ENCODE data around the gene BCL6B.
"Not testable (repeated sequence)": the region's sequence is repeated elsewhere in the genome, so short reads cannot be mapped to it uniquely, and the experiment has no call there.

BCL6B gene

DNA sequence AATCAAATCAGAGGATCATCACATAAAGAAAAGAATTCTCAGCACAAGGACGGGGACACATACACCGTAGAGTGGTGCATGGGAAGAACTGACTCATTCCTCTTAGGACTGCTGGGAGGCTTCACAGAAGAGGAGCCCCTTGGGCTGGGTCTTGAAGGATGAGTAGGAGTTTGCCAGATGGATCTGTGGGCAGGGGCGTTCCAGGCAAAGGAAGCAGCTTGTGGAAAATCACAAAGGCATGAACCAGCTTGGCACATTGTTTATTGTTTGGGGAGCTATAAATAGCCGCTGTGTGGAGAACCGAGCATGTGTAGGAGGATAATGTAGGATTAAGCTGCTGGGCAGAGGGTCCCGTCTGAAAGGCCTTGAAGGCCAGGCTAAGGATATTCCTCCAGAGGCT, 26.1 kb downstream of the BCL6B start:
- DNase-seq (ENCODE audit: low read depth): no peak
- TF ChIP-seq, protein P1, sequence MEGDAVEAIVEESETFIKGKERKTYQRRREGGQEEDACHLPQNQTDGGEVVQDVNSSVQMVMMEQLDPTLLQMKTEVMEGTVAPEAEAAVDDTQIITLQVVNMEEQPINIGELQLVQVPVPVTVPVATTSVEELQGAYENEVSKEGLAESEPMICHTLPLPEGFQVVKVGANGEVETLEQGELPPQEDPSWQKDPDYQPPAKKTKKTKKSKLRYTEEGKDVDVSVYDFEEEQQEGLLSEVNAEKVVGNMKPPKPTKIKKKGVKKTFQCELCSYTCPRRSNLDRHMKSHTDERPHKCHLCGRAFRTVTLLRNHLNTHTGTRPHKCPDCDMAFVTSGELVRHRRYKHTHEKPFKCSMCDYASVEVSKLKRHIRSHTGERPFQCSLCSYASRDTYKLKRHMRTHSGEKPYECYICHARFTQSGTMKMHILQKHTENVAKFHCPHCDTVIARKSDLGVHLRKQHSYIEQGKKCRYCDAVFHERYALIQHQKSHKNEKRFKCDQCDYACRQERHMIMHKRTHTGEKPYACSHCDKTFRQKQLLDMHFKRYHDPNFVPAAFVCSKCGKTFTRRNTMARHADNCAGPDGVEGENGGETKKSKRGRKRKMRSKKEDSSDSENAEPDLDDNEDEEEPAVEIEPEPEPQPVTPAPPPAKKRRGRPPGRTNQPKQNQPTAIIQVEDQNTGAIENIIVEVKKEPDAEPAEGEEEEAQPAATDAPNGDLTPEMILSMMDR (IDR thresholded peaks at IDR 0.05; ENCODE audit: control insufficient read depth, extremely low read depth, insufficient read depth): no peak

DNA sequence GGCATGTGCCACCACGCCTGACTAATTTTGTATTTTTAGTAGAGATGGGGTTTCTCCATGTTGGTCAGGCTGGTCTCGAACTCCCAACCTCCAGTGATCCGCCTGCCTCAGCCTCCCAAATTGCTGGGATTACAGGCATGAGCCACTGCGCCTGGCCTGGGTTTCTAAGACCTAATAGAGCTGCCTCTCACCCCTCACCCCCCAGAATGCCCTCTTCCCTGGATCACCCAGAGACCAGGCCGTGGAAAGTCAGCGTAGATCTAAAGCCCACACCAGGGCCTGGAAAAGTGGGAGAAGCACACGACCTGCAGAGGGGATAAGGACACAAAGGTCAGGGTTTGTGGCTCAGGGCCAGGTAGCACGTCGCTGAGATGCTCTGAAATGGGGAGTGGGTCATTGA, 27.7 kb downstream of the BCL6B start:
- DNase-seq (ENCODE audit: low read depth); H3K4me3 ChIP-seq (ENCODE audit: low read depth, low read length): not testable (repeated sequence)

More for the DNA sequence above, 26.1 kb downstream of the BCL6B start:
- no peak overlapping the region for H3K4me3 ChIP-seq (ENCODE audit: low read depth, low read length)

DNA sequence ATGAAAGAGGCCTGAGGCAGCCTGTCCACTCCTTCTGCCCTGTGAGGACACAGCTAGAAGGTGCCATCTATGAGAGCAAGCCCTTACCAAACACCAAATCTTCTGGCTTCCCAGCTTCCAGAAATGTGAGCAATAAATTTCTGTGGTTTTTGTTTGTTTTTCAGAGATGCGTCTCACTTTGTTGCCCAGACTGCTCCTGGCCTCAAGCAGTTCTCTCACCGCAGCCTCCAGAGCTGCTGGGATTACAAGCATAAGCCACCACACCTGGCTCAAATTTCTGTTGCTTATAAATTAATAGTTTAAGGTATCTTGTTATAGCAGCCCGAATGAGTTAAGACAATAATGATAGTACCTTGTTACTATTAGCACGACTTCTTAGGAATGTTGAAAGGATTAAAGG, 33.5 kb downstream of the BCL6B start:
- no peak overlapping the region for H3K4me3 ChIP-seq (ENCODE audit: low read depth, low read length)
- TF ChIP-seq, protein P1 (IDR thresholded peaks at IDR 0.05; ENCODE audit: control insufficient read depth, extremely low read depth, insufficient read depth): no peak
- DNase-seq (ENCODE audit: low read depth): no peak

DNA sequence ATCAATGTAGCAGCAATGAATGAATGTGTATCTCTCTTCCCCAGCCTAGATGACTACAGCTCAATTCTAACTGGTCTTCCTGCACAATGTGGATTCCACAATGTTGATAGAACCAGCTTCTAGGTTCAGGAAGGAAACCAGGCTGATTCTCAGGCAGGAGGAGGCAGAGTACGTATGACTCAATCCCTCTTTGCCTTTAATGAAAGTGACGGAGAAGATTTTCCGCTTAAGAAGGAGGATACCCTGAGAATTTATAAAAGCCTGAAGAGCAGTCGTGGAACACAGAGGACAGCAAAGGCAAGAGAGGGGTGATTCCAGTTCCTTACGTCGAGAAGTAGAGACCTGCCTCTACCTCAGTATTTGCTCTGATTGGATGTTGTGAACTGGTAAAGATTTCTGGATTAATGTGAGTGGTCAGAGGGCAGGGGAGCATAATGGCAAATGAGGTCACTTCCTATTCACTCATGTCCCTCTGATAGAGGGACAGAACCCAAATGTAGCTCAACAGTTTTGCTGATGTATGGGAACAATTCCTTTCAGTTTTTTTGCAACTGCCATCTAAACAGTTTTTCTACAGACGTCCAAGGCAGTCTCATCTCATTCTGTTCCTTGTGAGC, 36.1 kb downstream of the BCL6B start:
- TF ChIP-seq, protein P1 (IDR thresholded peaks at IDR 0.05; ENCODE audit: control insufficient read depth, extremely low read depth, insufficient read depth): no peak
- DNase-seq (ENCODE audit: low read depth): no peak
- no peak overlapping the region for H3K4me3 ChIP-seq (ENCODE audit: low read depth, low read length)

DNA sequence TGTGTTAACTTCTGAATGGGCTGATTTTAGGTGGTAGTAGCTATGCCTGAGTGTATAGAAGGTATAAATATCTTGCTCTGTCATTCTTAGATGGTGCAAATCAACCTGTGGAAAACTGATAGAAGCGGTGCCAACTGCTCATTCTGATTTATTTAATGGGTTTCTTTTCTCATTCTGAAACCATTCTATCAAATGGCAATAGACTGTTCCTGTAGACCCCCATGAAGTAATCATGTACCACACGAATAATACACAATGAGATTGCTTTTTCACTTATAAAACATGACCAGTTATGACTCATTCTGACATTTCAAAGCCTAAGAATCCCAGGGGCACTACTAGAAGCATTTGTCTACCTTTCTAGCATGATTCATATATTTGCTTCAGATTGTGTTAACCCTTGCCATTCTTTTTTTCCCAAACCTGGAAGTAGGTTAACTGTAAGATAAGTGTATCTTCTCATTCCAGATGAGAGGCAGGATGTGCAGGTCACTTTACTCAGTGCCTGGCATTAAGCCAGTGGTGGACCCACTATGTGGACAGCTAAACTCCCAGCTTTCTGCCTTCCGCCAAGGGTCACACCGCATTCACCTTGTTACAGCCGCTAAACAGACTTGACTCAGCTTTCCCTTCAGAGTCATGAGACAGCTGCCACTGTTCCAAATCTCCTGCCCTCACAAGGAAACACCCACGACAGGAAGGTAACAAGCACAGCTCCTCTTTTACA, 37.5 kb downstream of the BCL6B start:
- DNase-seq (ENCODE audit: low read depth): no peak
- TF ChIP-seq, protein P1 (IDR thresholded peaks at IDR 0.05; ENCODE audit: control insufficient read depth, extremely low read depth, insufficient read depth): no peak
- no peak overlapping the region for H3K4me3 ChIP-seq (ENCODE audit: low read depth, low read length)

DNA sequence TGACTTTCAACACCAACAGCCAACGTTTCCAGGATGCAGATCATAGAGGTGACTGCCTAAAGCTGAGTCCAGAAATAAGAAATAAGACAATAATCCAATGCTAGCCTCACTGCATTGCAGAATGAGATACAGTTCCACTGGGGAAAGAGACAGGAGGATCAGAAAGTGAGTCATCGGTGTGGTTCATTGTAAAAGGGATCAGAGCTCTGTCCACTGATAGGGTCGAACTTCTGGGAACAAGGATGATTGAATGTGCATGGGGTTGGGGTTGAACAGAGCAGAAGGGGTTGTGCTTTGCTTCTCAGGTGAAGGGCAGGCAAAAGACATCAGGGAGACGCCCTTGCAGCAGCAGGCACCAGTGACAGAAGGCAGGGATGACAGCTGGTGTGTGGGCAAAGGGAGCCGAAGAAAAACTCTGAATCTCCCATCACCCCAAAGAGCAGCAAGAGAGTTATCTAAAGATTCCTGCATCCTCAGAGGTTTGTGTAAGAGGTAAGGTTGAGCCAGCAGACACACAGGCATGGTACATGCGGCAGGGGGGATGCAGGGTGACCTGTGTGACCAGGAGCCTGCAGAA, 40.8 kb downstream of the BCL6B start:
- DNase-seq (ENCODE audit: low read depth): no peak
- TF ChIP-seq, protein P1 (IDR thresholded peaks at IDR 0.05; ENCODE audit: control insufficient read depth, extremely low read depth, insufficient read depth): no peak
- no peak overlapping the region for H3K4me3 ChIP-seq (ENCODE audit: low read depth, low read length)

DNA sequence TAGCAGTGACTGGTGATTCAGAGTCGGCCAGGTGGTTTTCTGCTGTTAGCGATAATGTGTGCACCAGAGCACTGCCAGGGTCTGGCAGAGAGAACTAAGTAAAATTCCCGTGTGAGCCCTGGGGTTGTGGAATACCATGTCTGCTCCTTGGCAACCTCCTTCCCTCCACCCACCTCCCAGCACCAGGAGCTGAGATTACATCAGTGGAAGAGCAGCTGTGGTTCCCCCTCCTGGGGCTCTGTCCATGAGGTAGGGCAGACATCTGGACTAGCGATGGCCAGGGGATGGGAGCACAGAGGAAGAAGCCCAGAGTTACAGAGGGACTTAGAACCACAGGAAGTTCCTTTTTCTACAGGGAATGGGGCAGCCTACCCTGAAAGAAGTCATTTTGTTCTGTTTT, 41.4 kb downstream of the BCL6B start:
- DNase-seq (ENCODE audit: low read depth): no peak
- TF ChIP-seq, protein P1 (IDR thresholded peaks at IDR 0.05; ENCODE audit: control insufficient read depth, extremely low read depth, insufficient read depth): no peak

More for the DNA sequence above, 41.4 kb downstream of the BCL6B start:
- no peak overlapping the region for H3K4me3 ChIP-seq (ENCODE audit: low read depth, low read length)
